Measurements from ENCODE around the gene UTP14C.

The UTP14C gene

DNA sequence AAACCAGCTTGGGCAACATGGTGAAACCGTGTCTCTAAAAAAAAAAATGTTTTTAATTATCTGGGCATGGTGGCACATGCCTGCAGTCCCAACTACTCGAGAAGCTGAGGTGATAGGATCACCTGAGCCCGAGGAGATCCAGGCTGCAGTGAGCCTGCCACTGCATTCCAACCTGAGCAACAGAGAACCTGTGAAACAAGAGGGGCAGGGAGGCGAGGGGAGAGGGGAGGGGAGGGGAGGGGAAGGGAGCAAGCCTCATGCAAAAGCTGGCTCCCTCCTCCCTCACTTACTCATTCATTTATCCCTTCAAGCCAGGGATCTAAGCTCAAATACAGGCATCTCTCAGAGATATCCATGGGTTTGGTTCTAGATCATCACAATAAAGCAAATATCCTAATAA lies 22.1 kb upstream of the UTP14C start:
- DNase-seq (ENCODE audit: low spot score) = no peak
- in situ Hi-C loops (cut with MboI; ENCODE audit: low pct_unique_long_range_greater_than_20kb, low sequenced_read_pairs, unreplicated experiment) = loop anchor here (10.0 kb wide), 1 partner anchor 132 kb away; no protein-coding TSS in a partner anchor
- TF ChIP-seq, protein P1, sequence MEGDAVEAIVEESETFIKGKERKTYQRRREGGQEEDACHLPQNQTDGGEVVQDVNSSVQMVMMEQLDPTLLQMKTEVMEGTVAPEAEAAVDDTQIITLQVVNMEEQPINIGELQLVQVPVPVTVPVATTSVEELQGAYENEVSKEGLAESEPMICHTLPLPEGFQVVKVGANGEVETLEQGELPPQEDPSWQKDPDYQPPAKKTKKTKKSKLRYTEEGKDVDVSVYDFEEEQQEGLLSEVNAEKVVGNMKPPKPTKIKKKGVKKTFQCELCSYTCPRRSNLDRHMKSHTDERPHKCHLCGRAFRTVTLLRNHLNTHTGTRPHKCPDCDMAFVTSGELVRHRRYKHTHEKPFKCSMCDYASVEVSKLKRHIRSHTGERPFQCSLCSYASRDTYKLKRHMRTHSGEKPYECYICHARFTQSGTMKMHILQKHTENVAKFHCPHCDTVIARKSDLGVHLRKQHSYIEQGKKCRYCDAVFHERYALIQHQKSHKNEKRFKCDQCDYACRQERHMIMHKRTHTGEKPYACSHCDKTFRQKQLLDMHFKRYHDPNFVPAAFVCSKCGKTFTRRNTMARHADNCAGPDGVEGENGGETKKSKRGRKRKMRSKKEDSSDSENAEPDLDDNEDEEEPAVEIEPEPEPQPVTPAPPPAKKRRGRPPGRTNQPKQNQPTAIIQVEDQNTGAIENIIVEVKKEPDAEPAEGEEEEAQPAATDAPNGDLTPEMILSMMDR (IDR thresholded peaks at IDR 0.05; ENCODE audit: extremely low read depth, insufficient read depth, missing control alignments) = no peak

DNA sequence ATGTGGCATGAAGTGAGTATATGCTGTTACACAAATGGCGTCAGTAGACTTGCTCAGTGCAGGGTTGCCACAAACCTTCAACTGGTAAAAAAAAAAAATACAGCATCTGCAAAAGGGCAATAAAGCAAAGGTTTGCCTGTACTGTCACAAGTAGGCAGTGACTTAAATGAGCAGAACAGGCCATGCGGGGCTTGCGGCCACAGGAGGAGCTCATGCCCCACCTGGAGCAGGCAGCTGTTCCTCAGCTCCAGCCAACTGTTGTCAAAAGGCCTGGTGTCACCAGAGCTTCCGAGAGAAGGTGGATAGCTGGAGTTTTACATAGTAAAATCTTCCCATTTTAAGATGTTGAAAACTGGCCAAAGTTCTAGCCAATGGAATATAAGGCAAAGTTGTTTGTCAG lies 20.9 kb upstream of the UTP14C start:
- in situ Hi-C loops (cut with MboI; ENCODE audit: low pct_unique_long_range_greater_than_20kb, low sequenced_read_pairs, unreplicated experiment) = loop anchor here (10.0 kb wide), 1 partner anchor 131 kb away; no protein-coding TSS in a partner anchor
- TF ChIP-seq, protein P1 (IDR thresholded peaks at IDR 0.05; ENCODE audit: extremely low read depth, insufficient read depth, missing control alignments) = no peak
- no peak for DNase-seq (ENCODE audit: low spot score)

DNA sequence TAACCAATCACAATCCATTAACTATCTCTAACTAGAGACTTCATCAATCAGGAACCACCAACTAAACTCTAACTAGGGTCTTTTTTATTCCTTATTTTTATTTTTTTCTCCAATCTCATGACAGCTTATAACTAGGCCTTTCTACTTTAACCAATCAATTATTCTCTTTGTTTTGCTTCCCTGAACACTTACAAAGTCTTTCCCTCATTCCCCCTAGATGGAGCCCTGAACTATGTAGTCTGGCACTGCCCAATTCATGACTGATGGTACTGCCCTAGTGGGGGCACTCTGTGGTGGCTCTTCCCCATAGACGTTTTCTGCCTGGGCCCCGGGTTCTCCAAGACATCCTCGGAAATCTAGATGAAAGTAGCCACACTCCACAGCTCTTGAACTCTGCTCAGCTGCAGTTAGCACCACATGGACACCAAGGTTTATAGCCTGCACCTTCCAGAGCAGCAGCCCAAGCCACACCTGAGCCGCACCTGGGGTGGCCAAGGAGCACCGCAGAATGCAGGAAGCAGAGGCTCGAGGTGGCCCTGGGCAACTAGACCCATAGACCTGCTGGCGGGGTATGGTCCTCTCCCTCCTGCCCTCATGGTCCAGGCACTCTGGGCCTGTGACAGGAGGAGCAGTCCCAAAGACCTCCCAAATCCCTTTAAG lies 19.9 kb upstream of the UTP14C start:
- in situ Hi-C loops (cut with MboI; ENCODE audit: low pct_unique_long_range_greater_than_20kb, low sequenced_read_pairs, unreplicated experiment) = loop anchor here (10.0 kb wide), 1 partner anchor 130 kb away; no protein-coding TSS in a partner anchor
- TF ChIP-seq, protein P1 (IDR thresholded peaks at IDR 0.05; ENCODE audit: extremely low read depth, insufficient read depth, missing control alignments) = no peak
- DNase-seq (ENCODE audit: low spot score) = no peak

DNA sequence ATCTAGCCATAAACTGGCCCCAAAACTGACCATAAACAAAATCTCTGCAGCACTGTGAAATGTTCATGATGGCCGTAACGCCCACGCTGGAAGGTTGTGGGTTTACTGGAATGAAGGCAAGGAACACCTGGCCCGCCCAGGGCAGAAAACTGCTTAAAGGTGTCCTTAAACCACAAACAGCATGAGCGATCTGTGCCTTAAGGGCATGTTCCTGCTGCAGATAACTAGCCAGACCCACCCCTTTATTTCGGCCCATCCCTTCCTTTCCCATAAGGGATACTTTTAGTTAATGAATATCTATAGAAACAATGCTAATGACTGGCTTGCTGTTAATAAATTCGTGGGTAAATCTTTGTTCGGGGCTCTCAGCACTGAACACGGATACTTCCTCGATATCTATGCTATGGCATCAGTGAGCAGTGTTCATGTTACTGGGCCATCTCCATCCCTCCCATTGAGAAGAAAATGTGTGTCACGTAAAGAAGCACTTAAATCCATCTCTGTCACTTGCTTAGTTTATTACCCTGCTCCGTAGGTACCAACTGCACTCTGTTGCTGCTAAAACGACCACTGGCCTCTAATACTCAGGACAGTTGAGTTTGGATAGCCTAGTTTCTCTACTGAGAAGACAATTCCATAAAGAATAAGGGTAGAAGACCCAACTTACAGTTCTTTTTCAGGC lies 18.5 kb upstream of the UTP14C start:
- in situ Hi-C loops (cut with MboI; ENCODE audit: low pct_unique_long_range_greater_than_20kb, low sequenced_read_pairs, unreplicated experiment) = loop anchor here (10.0 kb wide), 1 partner anchor 129 kb away; no protein-coding TSS in a partner anchor
- TF ChIP-seq, protein P1 (IDR thresholded peaks at IDR 0.05; ENCODE audit: extremely low read depth, insufficient read depth, missing control alignments) = no peak
- DNase-seq (ENCODE audit: low spot score) = no peak

DNA sequence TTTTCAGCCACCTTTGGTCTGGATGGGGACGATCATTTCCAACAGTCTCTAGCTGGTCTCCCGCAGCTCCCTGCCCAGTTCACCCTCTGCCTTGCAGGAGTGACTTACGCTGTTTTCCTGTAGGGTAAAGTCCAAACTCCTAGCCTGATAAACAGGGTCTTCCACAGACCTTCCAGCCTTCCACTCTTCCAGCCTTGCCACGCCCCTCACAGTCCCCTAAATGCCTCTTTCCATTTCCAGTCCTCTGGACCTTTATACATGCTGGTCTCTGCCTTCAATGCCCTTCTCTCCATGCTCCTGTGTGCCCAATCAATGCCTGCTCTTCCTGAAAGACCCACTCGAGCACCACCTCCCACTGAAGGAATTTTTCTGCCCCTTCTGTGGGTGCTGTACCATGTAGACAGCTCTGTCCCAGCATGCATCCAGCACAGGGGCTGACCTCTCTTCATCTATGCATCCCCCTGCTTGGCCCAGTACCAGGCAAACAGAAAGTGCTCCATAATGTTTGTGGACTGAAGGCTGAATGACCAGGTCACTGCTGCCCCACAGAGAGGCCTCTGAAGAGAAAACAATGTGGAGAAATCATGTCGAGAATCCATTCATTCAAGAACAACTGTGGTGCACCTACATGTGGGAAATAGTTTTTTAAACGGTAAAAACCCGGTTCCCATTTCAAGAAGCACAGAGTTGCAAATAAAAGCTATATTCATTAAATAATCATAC lies 17.8 kb upstream of the UTP14C start:
- in situ Hi-C loops (cut with MboI; ENCODE audit: low pct_unique_long_range_greater_than_20kb, low sequenced_read_pairs, unreplicated experiment) = loop anchor here (10.0 kb wide), 1 partner anchor 128 kb away; no protein-coding TSS in a partner anchor
- TF ChIP-seq, protein P1 (IDR thresholded peaks at IDR 0.05; ENCODE audit: extremely low read depth, insufficient read depth, missing control alignments) = no peak
- no peak for DNase-seq (ENCODE audit: low spot score)

DNA sequence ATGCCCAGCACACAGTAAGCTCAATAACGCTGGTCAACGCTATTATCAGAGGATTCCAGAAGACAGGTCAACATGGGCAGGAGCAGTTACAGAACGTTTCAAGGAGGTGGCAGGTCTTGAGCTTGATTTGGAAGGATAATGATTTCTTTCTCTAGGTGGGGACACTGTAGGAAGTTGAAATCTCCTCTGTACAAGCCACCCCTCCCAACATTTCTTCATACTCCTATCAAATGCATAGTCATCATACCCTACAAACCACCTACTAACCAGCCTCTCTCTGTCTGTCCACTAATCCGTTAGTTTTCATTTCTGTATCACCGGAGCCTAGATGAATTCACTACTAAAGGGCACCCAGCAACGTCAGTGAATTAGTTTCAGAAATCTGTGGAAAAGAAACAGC lies 14.5 kb upstream of the UTP14C start:
- DNase-seq (ENCODE audit: low spot score) = no peak
- TF ChIP-seq, protein P1 (IDR thresholded peaks at IDR 0.05; ENCODE audit: extremely low read depth, insufficient read depth, missing control alignments) = no peak
- in situ Hi-C loops (cut with MboI; ENCODE audit: low pct_unique_long_range_greater_than_20kb, low sequenced_read_pairs, unreplicated experiment) = loop anchor here (10.0 kb wide), 1 partner anchor 125 kb away; no protein-coding TSS in a partner anchor

Measured in GM13977 (cell line).